KMS-11 (cell line): Measurements from ENCODE around the gene FADS2.

Experiments
- H2AFZ ChIP-seq: fragments of 200-600 bp; sonication (generic); 2 replicates; pipeline ENCODE4 v1.6.1; 2016; ENCODE audit warnings: antibody characterized with exemption, mixed run types, low read depth
- H3K27ac ChIP-seq: fragments of 200-600 bp; sonication (generic); 2 replicates; pipeline ENCODE4 v1.6.1; 2016; ENCODE audit warnings: mild to moderate bottlenecking, mixed run types
- H3K27me3 ChIP-seq: fragments of 200-600 bp; sonication (generic); 2 replicates; pipeline ENCODE4 v1.6.1; 2017; ENCODE audit warnings: mild to moderate bottlenecking, low read depth, mixed run types, moderate library complexity; ENCODE audit not compliant: insufficient read depth
- H3K36me3 ChIP-seq: fragments of 200-600 bp; sonication (generic); 2 replicates; pipeline ENCODE4 v1.6.1; 2017; ENCODE audit warnings: mild to moderate bottlenecking, mixed run types; ENCODE audit not compliant: insufficient read depth
- H3K4me1 ChIP-seq: fragments of 200-600 bp; sonication (generic); 2 replicates; pipeline ENCODE4 v1.6.1; 2016; ENCODE audit warnings: mild to moderate bottlenecking, low read depth, mixed run types; ENCODE audit not compliant: poor library complexity, severe bottlenecking
- H3K4me2 ChIP-seq: fragments of 200-600 bp; sonication (generic); 2 replicates; pipeline ENCODE4 v1.7.0; 2016; ENCODE audit warnings: mild to moderate bottlenecking, mixed run types
- H3K4me3 ChIP-seq: fragments of 200-600 bp; sonication (generic); IDR thresholded peaks from 2 replicates; pipeline ENCODE4 v1.6.1; 2017; ENCODE audit warnings: low read depth, low read length, mixed read lengths; ENCODE audit not compliant: insufficient read depth
- H3K79me2 ChIP-seq: fragments of 200-600 bp; sonication (generic); 2 replicates; pipeline ENCODE4 v1.6.1; 2016; ENCODE audit warnings: low read depth, mixed run types; ENCODE audit not compliant: insufficient read depth
- H3K9ac ChIP-seq: fragments of 200-600 bp; sonication (generic); 2 replicates; pipeline ENCODE4 v1.6.1; 2016; ENCODE audit warnings: mild to moderate bottlenecking, mixed run types
- H4K20me1 ChIP-seq: fragments of 200-600 bp; sonication (generic); 2 replicates; pipeline ENCODE4 v1.6.1; 2016; ENCODE audit warnings: mild to moderate bottlenecking, mixed run types; ENCODE audit not compliant: insufficient read depth
- CTCF ChIP-seq: fragments of 200-600 bp; sonication (generic); conservative IDR thresholded peaks from 2 replicates; pipeline ENCODE4 v1.6.1; 2017; ENCODE audit warnings: low read depth, mild to moderate bottlenecking, antibody characterized with exemption, low read length, moderate library complexity, mixed read lengths

Gene FADS2

GRCh38 chr11:61828629-61829407, 718 bp downstream of the FADS2 start:
- Histone ChIP-seq H2AFZ (no peak overlapping the region), H3K9ac (no peak overlapping the region), H3K27me3 (peaks cover 6% of the 10 kb centered on the region; the same call in 1 of the 2 replicates), H3K27ac (no peak overlapping the region), H3K4me2 (no peak overlapping the region), H3K79me2 (no peaks in the 10 kb centered on the region), H3K4me3 (no peak overlapping the region), H3K4me1 (no peaks in the 10 kb centered on the region), H4K20me1 (no peaks in the 10 kb centered on the region), H3K36me3 (no peaks in the 10 kb centered on the region)
- TF ChIP-seq CTCF = no peak

GRCh38 chr11:61829806-61830205, 1.7 kb downstream of the FADS2 start:
- no peaks in the 10 kb centered on the region for H3K79me2 ChIP-seq
- TF ChIP-seq CTCF = no peak
- H3K4me3 ChIP-seq = no peak overlapping the region
- peaks cover 6% of the 10 kb centered on the region; the same call in 1 of the 2 replicates for H3K27me3 ChIP-seq
- H2AFZ ChIP-seq = no peak overlapping the region
- no peak overlapping the region for H3K9ac ChIP-seq
- H3K4me1 ChIP-seq = no peaks in the 10 kb centered on the region
- no peaks in the 10 kb centered on the region for H4K20me1 ChIP-seq
- H3K4me2 ChIP-seq = no peak overlapping the region
- no peak overlapping the region for H3K27ac ChIP-seq
- no peaks in the 10 kb centered on the region for H3K36me3 ChIP-seq

- Histone ChIP-seq H3K27ac (no peak overlapping the region), H2AFZ (no peak overlapping the region), H4K20me1 (no peaks in the 10 kb centered on the region), H3K9ac (no peak overlapping the region), H3K4me1 (no peaks in the 10 kb centered on the region), H3K79me2 (no peaks in the 10 kb centered on the region), H3K4me3 (no peak overlapping the region), H3K27me3 (peaks cover 6% of the 10 kb centered on the region; the same call in 1 of the 2 replicates), H3K36me3 (no peaks in the 10 kb centered on the region), H3K4me2 (no peak overlapping the region)
- TF ChIP-seq CTCF = no peak
Measured at GRCh38 chr11:61830237-61831105, 2.4 kb downstream of the FADS2 start.

- Histone ChIP-seq H3K4me2 (no peak overlapping the region), H2AFZ (no peak overlapping the region), H3K27me3 (peaks cover 6% of the 10 kb centered on the region; the same call in 1 of the 2 replicates), H3K79me2 (no peaks in the 10 kb centered on the region), H4K20me1 (no peaks in the 10 kb centered on the region), H3K27ac (no peak overlapping the region), H3K9ac (no peak overlapping the region), H3K36me3 (no peaks in the 10 kb centered on the region), H3K4me1 (no peaks in the 10 kb centered on the region), H3K4me3 (no peak overlapping the region)
- TF ChIP-seq CTCF = no peak
Measured at GRCh38 chr11:61832207-61832606, 4.1 kb downstream of the FADS2 start.
